CD4-positive, alpha-beta T cell (primary cell): ENCODE results near the gene PFAS. TPM values are rescaled to one million over a fixed set of nuclear protein-coding genes. Genes with fewer than 3 reads are reported as not detected.
"Not testable (repeated sequence)": the region's sequence is repeated elsewhere in the genome, so short reads cannot be mapped to it uniquely, and the experiment has no call there.

Source experiments
- ATAC-seq: fragments of 200-7000 bp; cut with Tn5 transposase; one replicate; pipeline ENCODE4 v1.10.0; 2022; ENCODE audit warnings: mild to moderate bottlenecking; ENCODE audit not compliant: poor library complexity
- CTCF ChIA-PET: fragments of 350-600 bp; sonication (Branson Sonifier 250); formaldehyde crosslinking; loops from one replicate; lab custom pipeline; 2021; ENCODE audit warnings: antibody characterized with exemption, inconsistent platforms; lab: Charles Lee
- POLR2A ChIA-PET: fragments of 350-600 bp; sonication (Branson Sonifier 250); formaldehyde crosslinking; loops from one replicate; lab custom pipeline; 2021; ENCODE audit warnings: antibody characterized with exemption, inconsistent platforms; lab: Charles Lee
- DNase-seq, 14 experiments: peaks; one replicate each; pipeline ENCODE4 v3.0.0-alpha.2; 2013 to 2020; ENCODE audit warnings: mixed read lengths in 2 of 14
- H3K27ac ChIP-seq, 2 donors: one replicate each; pipeline versions ENCODE4 v1.5.1 to v1.7.0; 2013; ENCODE audit warnings: low read length in 2 of 2, low read depth in 1 of 2, mild to moderate bottlenecking in 1 of 2
- H3K27me3 ChIP-seq, 2 experiments: 1 replicate in 1 of 2; 2 replicates in 1 of 2; pipeline versions ENCODE4 v1.6.1 to v1.7.0; 2013; ENCODE audit warnings: low read length in 2 of 2, control low read depth in 1 of 2, mild to moderate bottlenecking in 1 of 2, moderate library complexity in 1 of 2; ENCODE audit not compliant: insufficient read depth in 2 of 2, control insufficient read depth in 1 of 2
- H3K36me3 ChIP-seq: one replicate; pipeline ENCODE4 v1.6.1; 2013; ENCODE audit warnings: low read length, control low read depth; ENCODE audit not compliant: insufficient read depth
- H3K4me1 ChIP-seq: one replicate; pipeline ENCODE4 v1.6.1; 2013; ENCODE audit warnings: low read length, control low read depth; ENCODE audit not compliant: insufficient read depth
- H3K4me3 ChIP-seq: one replicate; pipeline ENCODE4 v1.5.1; 2013; ENCODE audit warnings: mild to moderate bottlenecking, low read length, moderate library complexity
- H3K9me3 ChIP-seq, 2 experiments: 1 replicate in 1 of 2; 2 replicates in 1 of 2; pipeline versions ENCODE4 v1.6.1 to v1.7.0; 2013; ENCODE audit warnings: low read length in 2 of 2, mild to moderate bottlenecking in 2 of 2, control low read depth in 1 of 2, moderate library complexity in 1 of 2; ENCODE audit not compliant: control insufficient read depth in 1 of 2, insufficient read depth in 1 of 2
- H3K27ac Mint-ChIP-seq: one replicate; pipeline ENCODE4 v1.8.0; 2020; ENCODE audit warnings: mixed read lengths
- H3K27me3 Mint-ChIP-seq: one replicate; pipeline ENCODE4 v1.8.0; 2021; ENCODE audit warnings: mixed read lengths
- H3K36me3 Mint-ChIP-seq: one replicate; pipeline ENCODE4 v1.8.0; 2021; ENCODE audit warnings: low read depth, mixed read lengths
- H3K4me1 Mint-ChIP-seq: one replicate; pipeline ENCODE4 v1.8.0; 2021; ENCODE audit warnings: low read depth, mixed read lengths
- H3K4me3 Mint-ChIP-seq: one replicate; pipeline ENCODE4 v1.8.0; 2020; ENCODE audit warnings: mild to moderate bottlenecking, mixed read lengths
- H3K9me3 Mint-ChIP-seq: one replicate; pipeline ENCODE4 v1.8.0; 2020; ENCODE audit warnings: mixed read lengths
- CTCF ChIP-seq: fragments of 200-600 bp; IDR thresholded peaks from one replicate; pipeline ENCODE4 v1.8.0; 2022; ENCODE audit warnings: antibody characterized with exemption, mild to moderate bottlenecking
- intact Hi-C, 2 experiments: fragments of 100-400 bp; cut with DNase I in 1 of 2; cut with micrococcal nuclease in 1 of 2; formaldehyde crosslinking; loops; one replicate each; pipeline versions ENCODE4 v1.15.1 to v1.9.0; 2023 to 2025; cut with DNase I, micrococcal nuclease
- total RNA-seq, 174 experiments: library from RNA in 2 of 174; stranded (reverse) in 2 of 174; gene quantifications; one replicate each; pipeline ENCODE4 v1.2.3 and lab custom pipeline; 2021 to 2026

PFAS gene
- total RNA-seq, 2 experiments from 2014 or later: 22.3 to 23.0 TPM

- TF ChIP-seq CTCF: no peak
- H3K36me3 ChIP-seq: peaks cover 43% of the 10 kb centered on the region
- H3K4me3 ChIP-seq: no peak overlapping the region
- Mint-ChIP-seq H3K36me3 (peaks cover 77% of the 10 kb centered on the region), H3K4me1 (peaks cover 68% of the 10 kb centered on the region), H3K27me3 (peaks cover 5% of the 10 kb centered on the region), H3K4me3 (peak overlapping the region; percentile 38), H3K27ac (peak overlapping the region; percentile 100), H3K9me3 (no peaks in the 10 kb centered on the region)
- DNase-seq: no peak
- H3K27ac ChIP-seq: no peak overlapping the region
- H3K27me3 ChIP-seq: no peaks in the 10 kb centered on the region
- H3K9me3 ChIP-seq: no peaks in the 10 kb centered on the region
- CTCF ChIA-PET: interaction anchor here (1.1 to 3.5 kb wide), 5 partner anchors 22 to 184 kb away, joined by 3 to 14 read pairs (median 5); partner anchors contain the start of gene SLC25A35
- peaks cover 64% of the 10 kb centered on the region for H3K4me1 ChIP-seq
- no peak for ATAC-seq
- POLR2A ChIA-PET: interaction anchor here (0.7 to 13.7 kb wide), 10 partner anchors 15 to 142 kb away, joined by 3 to 630 read pairs (median 3); partner anchors contain the start of genes BORCS6 and SLC25A35
- intact Hi-C loops: loop anchor here (2.0 to 5.0 kb wide), 5 partner anchors 16 to 122 kb away; partner anchors contain the start of genes AURKB (in 2 of the 2) and HES7 (in 1 of the 2)
Observed at GRCh38 chr17:8244768-8245167, 4.3 kb upstream of the PFAS start.

- Histone ChIP-seq H3K4me3 (peak overlapping the region; percentile 75), H3K27ac (peak overlapping the region; percentile 99 to 100), H3K27me3 (no peaks in the 10 kb centered on the region), H3K36me3 (peaks cover 14% of the 10 kb centered on the region), H3K9me3 (no peaks in the 10 kb centered on the region), H3K4me1 (peaks cover 45% of the 10 kb centered on the region)
- intact Hi-C loops: loop anchor here (1.0 to 5.0 kb wide), 10 partner anchors 38 to 131 kb away; partner anchors contain the start of genes AURKB (in 2 of the 2), HES7 (in 1 of the 2), RANGRF (in 1 of the 2) and SLC25A35 (in 1 of the 2)
- CTCF ChIA-PET: interaction anchor here (1.3 to 1.7 kb wide), 3 partner anchors 29 to 134 kb away, joined by 3 to 4 read pairs (median 4); no protein-coding TSS in a partner anchor
- POLR2A ChIA-PET: interaction anchor here (0.8 to 13.7 kb wide), 14 partner anchors 18 to 176 kb away, joined by 3 to 630 read pairs (median 41); partner anchors contain the start of genes BORCS6, RANGRF and SLC25A35
- peaks cover 5% of the 10 kb centered on the region for H3K27me3 Mint-ChIP-seq
- peak overlapping the region; percentile 98 for H3K4me3 Mint-ChIP-seq
- DNase-seq: no peak
- TF ChIP-seq CTCF: no peak
- H3K36me3 Mint-ChIP-seq: peaks cover 47% of the 10 kb centered on the region
- H3K27ac Mint-ChIP-seq: peak overlapping the region; percentile 100
- peaks cover 56% of the 10 kb centered on the region for H3K4me1 Mint-ChIP-seq
- no peak for ATAC-seq
- H3K9me3 Mint-ChIP-seq: no peaks in the 10 kb centered on the region
Observed at GRCh38 chr17:8249621-8250500, 772 bp downstream of the PFAS start.

GRCh38 chr17:8251411-8251810 is 2.3 kb downstream of the PFAS start:
- ATAC-seq, H3K27ac ChIP-seq, H3K9me3 ChIP-seq, CTCF ChIA-PET, intact Hi-C loops, H3K4me3 ChIP-seq, H3K27me3 ChIP-seq, DNase-seq, H3K4me3 Mint-ChIP-seq, H3K9me3 Mint-ChIP-seq, H3K27me3 Mint-ChIP-seq, H3K27ac Mint-ChIP-seq: not testable (repeated sequence)
- H3K36me3 Mint-ChIP-seq: peaks cover 47% of the 10 kb centered on the region
- peaks cover 40% of the 10 kb centered on the region for H3K4me1 Mint-ChIP-seq
- POLR2A ChIA-PET: interaction anchor here (1.3 kb wide), 2 partner anchors 26 to 28 kb away, joined by 3 read pairs; no protein-coding TSS in a partner anchor
- H3K4me1 ChIP-seq: peaks cover 30% of the 10 kb centered on the region
- H3K36me3 ChIP-seq: peaks cover 22% of the 10 kb centered on the region
